Colonic mucosa (tissue), 4 donors: ENCODE results near the gene CA12. TPM values are rescaled to one million over a fixed set of nuclear protein-coding genes. Genes with fewer than 3 reads are reported as not detected.

ENCODE experiments used
- DNase-seq: peaks from one replicate; pipeline ENCODE4 v3.0.0-alpha.2; 2020
- H3K27ac ChIP-seq: fragments of 200-600 bp; one replicate; pipeline ENCODE4 v1.8.0; 2021
- H3K27me3 ChIP-seq: fragments of 200-600 bp; one replicate; pipeline ENCODE4 v1.8.0; 2021
- H3K36me3 ChIP-seq: fragments of 200-600 bp; one replicate; pipeline ENCODE4 v1.8.0; 2021
- H3K4me1 ChIP-seq: fragments of 200-600 bp; one replicate; pipeline ENCODE4 v1.8.0; 2021; ENCODE audit warnings: mild to moderate bottlenecking
- H3K4me3 ChIP-seq: fragments of 200-600 bp; one replicate; pipeline ENCODE4 v1.8.0; 2021
- H3K9ac ChIP-seq, 2 donors: one replicate each; pipeline ENCODE4 v1.7.0; 2013; ENCODE audit warnings: control low read depth in 2 of 2, low read depth in 2 of 2, low read length in 2 of 2
- H3K9me3 ChIP-seq: fragments of 200-600 bp; one replicate; pipeline ENCODE4 v1.8.0; 2021
- intact Hi-C: fragments of 100-400 bp; cut with DNase I; formaldehyde crosslinking; loops from one replicate; pipeline ENCODE4 v1.14.1; 2022
- total RNA-seq, 2 donors: library from RNA; stranded (reverse); fragmentation: NEBNext Ultra II Directional in 1 of 2; extraction: Animal tissue kit (Norgen Biotek cat#: 25700) in 1 of 2; gene quantifications; one replicate each; pipeline ENCODE4 v1.2.1, GENCODE V29; 2021
- TF ChIP-seq, protein P1 (sequence below): fragments of 200-600 bp; IDR thresholded peaks from one replicate; pipeline ENCODE4 v1.8.0; 2022; ENCODE audit warnings: antibody characterized with exemption, mild to moderate bottlenecking
- donor health status: healthy.
- donor health status: DM: no; HTN: no; CAD: no.
- donor health status: DM: no; HTN: no; CAD: no.

Gene CA12
- total RNA-seq, 2 donors from 2014 or later, result 290 to 339 TPM

DNA sequence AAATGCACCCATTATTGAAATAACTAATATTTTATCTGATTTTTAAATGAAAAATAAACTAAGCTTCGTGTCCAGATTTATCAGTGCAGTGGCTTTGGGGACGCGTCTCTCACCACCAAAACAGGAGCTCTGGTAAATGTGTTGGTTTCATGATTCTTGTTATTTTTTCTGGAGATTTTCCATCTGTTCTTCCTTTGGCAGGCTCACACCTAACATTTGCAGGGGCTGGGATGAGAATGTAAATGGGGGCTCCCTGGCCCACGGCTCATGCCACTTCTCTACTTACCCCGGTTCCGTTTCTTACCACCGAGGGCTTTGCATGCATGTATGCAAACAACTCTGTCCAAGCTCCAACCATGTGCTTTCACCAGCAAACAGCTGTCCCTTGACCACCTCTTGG lies 30.9 kb upstream of the CA12 start:
- Histone ChIP-seq H3K27ac (no peak overlapping the region), H3K36me3 (no peaks in the 10 kb centered on the region), H3K27me3 (no peaks in the 10 kb centered on the region), H3K4me3 (no peak overlapping the region), H3K9ac (no peak overlapping the region), H3K4me1 (no peaks in the 10 kb centered on the region), H3K9me3 (no peaks in the 10 kb centered on the region)
- DNase-seq, result no peak
- intact Hi-C loops, result no loop called here
- TF ChIP-seq, protein P1, sequence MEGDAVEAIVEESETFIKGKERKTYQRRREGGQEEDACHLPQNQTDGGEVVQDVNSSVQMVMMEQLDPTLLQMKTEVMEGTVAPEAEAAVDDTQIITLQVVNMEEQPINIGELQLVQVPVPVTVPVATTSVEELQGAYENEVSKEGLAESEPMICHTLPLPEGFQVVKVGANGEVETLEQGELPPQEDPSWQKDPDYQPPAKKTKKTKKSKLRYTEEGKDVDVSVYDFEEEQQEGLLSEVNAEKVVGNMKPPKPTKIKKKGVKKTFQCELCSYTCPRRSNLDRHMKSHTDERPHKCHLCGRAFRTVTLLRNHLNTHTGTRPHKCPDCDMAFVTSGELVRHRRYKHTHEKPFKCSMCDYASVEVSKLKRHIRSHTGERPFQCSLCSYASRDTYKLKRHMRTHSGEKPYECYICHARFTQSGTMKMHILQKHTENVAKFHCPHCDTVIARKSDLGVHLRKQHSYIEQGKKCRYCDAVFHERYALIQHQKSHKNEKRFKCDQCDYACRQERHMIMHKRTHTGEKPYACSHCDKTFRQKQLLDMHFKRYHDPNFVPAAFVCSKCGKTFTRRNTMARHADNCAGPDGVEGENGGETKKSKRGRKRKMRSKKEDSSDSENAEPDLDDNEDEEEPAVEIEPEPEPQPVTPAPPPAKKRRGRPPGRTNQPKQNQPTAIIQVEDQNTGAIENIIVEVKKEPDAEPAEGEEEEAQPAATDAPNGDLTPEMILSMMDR, result no peak

DNA sequence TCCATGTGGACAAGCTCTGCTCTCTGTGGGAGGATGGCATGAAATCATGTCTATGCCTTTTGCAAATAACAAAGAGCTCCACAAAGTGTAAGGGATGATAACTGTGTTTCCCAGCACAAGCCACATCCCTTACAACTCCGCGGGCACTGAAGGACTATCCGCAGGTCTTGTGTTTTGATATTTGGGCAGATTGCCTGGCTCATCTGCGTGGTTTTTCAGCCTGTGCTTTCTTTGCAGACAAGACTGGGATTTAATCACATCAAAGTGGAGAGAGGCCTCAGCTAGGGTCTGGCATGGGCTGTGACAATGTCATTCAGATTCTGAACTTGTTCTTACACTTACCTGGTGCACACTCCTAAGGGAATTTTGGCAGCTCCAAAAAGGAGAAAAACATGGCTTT lies 30.2 kb upstream of the CA12 start:
- TF ChIP-seq, protein P1, result no peak

DNA sequence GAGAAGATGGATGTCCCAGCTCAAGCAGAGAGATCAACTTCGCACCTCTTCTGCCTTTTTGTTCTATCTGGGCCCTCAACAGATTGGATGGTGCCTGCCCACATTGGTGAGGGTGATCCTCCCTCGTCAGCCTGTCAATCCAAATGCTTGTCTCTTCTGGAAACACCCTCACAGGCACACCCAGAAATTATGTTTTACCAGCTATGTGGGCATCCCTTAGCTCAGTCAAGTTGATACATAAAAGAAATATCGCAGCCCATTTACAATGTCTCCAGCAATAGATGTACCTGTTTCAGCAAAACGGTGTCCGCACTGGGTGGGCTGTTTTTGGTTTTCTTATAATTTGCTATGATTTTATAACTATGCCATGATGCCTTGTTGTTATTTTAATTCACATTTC lies 27.5 kb upstream of the CA12 start:
- no peak for DNase-seq
- intact Hi-C loops, result loop anchor here (10.0 kb wide), 1 partner anchor 364 kb away; the partner anchor contains the start of gene TPM1
- Histone ChIP-seq H3K9ac (no peak overlapping the region), H3K36me3 (no peaks in the 10 kb centered on the region), H3K27ac (no peak overlapping the region), H3K4me3 (no peak overlapping the region), H3K4me1 (no peaks in the 10 kb centered on the region), H3K27me3 (no peaks in the 10 kb centered on the region), H3K9me3 (no peaks in the 10 kb centered on the region)
- TF ChIP-seq, protein P1, result no peak

More for the DNA sequence above, 30.2 kb upstream of the CA12 start:
- intact Hi-C loops, result no loop called here
- no peak overlapping the region for H3K4me3 ChIP-seq
- no peak overlapping the region for H3K9ac ChIP-seq
- no peaks in the 10 kb centered on the region for H3K9me3 ChIP-seq
- H3K27ac ChIP-seq, result no peak overlapping the region
- H3K27me3 ChIP-seq, result no peaks in the 10 kb centered on the region
- H3K36me3 ChIP-seq, result no peaks in the 10 kb centered on the region
- DNase-seq, result no peak
- no peaks in the 10 kb centered on the region for H3K4me1 ChIP-seq

- Histone ChIP-seq H3K27me3 (no peaks in the 10 kb centered on the region), H3K27ac (no peak overlapping the region), H3K4me1 (no peaks in the 10 kb centered on the region), H3K36me3 (no peaks in the 10 kb centered on the region), H3K9ac (no peak overlapping the region), H3K4me3 (no peak overlapping the region), H3K9me3 (no peaks in the 10 kb centered on the region)
- TF ChIP-seq, protein P1, result no peak
- intact Hi-C loops, result loop anchor here (10.0 kb wide), 1 partner anchor 364 kb away; the partner anchor contains the start of gene TPM1
- DNase-seq, result no peak
These were observed 26.9 kb upstream of the CA12 start for GRCh38 chr15:63408524-63408923.

- Histone ChIP-seq H3K27ac (no peak overlapping the region), H3K27me3 (no peaks in the 10 kb centered on the region), H3K36me3 (no peaks in the 10 kb centered on the region), H3K9ac (no peak overlapping the region), H3K4me1 (no peaks in the 10 kb centered on the region), H3K4me3 (no peak overlapping the region), H3K9me3 (no peaks in the 10 kb centered on the region)
- peak; percentile 48 for DNase-seq
- TF ChIP-seq, protein P1, result no peak
- intact Hi-C loops, result loop anchor here (10.0 kb wide), 1 partner anchor 363 kb away; the partner anchor contains the start of gene TPM1
These were observed 26.0 kb upstream of the CA12 start for GRCh38 chr15:63407612-63408011.
